HG03159 (cell line): ENCODE measurements around the gene DHRS1.
"Not testable (repeated sequence)": the region's sequence is repeated elsewhere in the genome, so short reads cannot be mapped to it uniquely, and the experiment has no call there.

Experiments used
- ATAC-seq: cut with Tn5 transposase; IDR thresholded peaks from one replicate; pipeline ENCODE4 v1.9.1; 2021; ENCODE audit warnings: mild to moderate bottlenecking, moderate library complexity; ENCODE audit not compliant: unreplicated experiment

The DHRS1 gene

DNA sequence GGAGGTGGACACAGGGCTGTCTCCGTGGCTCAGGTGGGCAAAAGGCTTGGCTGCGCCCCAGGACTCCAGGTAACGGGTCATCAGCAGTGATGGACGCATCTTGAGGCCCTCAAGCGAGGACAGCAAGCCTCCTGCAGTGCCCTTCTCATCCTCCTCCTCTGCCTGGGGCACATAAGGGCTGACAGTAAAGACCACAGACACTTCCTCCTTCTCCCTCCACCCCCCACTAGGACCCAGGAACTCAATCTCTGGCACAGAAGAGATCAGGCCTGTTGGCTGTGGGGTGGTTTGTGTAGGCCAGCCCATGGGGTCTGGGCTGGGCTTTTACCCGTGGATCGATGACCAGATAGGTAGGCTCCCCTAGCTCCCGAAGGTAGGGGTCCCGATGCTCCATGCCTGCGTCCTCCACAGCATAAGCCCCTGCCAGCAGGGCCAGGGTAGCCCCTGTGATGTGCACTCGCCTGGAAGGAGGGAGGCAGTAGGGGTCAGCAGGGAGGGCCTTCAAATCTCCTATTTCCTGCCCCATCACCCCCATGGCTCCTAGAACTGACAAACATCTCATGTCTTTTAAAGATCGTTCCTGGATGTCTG lies 29.6 kb upstream of the DHRS1 start:
- no peak for ATAC-seq

DNA sequence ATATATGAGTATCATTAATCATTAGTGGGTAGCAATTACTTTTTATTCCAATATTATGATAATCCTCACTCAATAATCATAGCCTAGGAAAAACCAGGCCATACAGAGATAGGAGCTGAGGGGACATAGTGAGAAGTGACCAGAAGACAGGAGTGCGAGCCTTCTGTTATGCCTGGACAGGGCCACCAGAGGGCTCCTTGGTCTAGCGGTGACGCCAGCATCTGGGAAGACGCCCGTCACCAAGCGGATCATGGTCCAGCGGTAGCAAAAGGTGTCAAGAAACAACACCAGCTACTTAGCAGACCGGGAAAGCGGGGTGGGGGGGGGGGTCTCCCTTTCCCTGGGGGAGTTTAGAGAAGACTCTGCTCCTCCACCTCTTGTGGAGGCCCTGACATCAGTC lies 28.3 kb upstream of the DHRS1 start:
- ATAC-seq = not testable (repeated sequence)

DNA sequence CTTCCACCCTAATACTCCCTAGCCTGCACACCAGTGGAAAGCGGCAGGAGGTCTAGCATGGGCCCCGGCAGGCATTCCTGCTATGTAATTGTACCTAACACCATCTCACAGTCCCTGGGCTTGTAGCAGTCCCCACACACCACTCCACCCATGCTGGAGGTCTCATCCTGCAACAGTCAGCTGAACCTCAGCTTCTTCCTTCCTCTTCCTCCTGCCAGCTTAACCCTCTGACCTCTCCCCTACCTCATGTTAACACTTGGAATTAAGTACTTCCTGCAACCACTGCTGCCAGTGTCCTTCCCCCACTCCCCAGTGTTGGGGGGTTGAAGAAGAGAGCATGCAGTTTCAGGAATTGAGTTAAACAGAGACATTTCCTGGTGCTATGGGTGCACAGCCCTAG lies 27.7 kb upstream of the DHRS1 start:
- no peak for ATAC-seq

DNA sequence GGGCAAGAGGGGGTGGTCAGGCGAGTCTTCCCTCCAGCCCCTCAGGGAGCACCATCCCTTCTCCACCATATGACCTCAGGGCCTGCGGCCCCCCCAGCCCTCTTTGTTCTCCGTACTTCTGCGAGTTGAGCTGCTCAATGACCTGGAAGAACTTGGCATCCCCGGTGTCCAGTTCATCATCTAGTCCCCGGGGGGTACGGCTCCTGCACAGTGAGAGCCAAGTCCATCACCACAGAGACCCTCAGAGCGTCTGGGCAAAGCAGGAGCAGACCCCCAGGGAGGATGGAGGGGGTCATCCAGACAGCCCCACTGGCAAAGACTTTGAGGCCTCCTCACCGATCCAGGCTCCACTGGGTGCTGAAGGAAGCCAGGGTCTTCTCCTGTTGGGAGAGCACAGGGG lies 26.4 kb upstream of the DHRS1 start:
- ATAC-seq = no peak

DNA sequence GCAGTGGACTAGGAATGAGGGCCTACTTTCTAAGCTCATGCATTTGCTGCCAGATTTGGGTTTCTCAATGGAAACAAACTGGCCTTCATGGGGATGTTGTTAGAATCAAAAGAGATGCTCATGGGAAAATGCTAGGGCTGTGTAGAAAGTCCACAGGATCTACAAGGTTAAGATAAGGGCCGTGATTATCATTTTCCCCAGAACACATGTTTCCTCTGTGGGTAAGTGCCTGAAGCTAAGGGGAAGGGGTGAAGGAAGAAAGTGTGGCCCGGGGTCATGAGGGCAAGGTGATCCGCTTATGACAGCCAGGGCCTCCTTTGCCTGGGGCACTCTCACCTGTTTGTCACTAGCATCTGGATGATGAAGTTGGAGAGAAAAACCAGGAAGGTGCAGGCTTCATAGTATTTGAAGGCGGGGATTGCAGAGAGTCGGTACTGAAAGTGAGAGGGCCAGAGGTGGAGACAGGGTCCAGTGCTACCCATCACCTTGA lies 25.5 kb upstream of the DHRS1 start:
- ATAC-seq = no peak

DNA sequence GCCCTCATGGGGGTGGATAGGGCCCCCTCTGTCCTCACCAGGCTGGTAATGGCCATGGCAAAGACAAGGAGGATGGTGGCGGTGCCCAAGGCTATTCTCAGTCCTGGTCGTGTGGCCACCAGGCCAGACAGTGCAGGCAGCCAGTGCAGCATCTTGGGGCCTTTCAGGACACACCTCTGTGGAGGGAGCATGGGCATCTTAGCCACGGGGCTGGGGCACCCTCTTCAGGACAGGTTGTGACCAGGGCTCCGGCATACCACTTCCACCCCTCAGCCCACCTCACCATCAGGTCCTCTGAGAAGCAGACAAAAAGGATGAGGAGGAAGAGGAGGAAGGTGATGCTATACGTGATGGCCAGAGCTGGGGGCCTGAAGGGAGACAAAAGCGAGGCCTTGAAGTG lies 24.4 kb upstream of the DHRS1 start:
- ATAC-seq = no peak

DNA sequence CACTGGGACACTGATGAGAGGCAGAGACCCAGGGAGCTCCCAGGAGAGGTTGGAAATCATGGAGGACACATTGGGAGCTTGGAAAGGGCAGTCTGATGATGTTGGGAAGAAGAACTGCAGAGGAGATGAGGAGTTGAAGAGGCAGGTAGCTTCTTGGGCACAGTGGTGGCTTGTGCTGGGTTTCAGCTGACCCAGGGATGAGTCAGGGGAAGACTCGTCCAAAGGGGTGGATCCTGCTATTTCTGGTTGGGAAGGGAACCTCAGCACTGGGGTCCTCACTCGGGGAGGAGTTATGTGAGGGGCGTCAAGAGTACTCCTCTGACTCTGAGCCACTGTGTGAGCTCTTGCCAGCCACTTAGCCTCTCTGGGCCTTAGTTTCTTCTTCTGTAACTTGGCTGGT lies 23.8 kb upstream of the DHRS1 start:
- no peak for ATAC-seq

DNA sequence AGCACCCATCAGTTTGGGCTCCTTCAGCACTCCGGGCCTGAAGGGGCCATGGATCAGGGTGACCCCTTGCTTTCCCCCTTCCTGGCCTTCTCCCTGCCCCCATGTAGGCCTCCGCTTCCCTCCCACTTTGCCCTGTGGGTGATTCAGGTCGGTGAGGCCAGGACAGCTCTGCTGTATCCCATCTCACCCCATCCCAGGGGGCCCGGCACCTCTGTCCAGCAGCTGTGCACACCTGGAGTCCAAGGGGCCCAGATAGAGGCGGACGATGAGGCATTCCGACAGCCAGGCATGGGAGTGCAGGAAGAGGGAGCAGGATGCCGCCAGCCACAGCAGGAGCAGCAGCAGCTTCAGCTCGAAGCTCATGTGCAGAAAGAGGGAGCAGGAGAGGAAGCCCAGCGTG lies 23.1 kb upstream of the DHRS1 start:
- ATAC-seq = no peak

DNA sequence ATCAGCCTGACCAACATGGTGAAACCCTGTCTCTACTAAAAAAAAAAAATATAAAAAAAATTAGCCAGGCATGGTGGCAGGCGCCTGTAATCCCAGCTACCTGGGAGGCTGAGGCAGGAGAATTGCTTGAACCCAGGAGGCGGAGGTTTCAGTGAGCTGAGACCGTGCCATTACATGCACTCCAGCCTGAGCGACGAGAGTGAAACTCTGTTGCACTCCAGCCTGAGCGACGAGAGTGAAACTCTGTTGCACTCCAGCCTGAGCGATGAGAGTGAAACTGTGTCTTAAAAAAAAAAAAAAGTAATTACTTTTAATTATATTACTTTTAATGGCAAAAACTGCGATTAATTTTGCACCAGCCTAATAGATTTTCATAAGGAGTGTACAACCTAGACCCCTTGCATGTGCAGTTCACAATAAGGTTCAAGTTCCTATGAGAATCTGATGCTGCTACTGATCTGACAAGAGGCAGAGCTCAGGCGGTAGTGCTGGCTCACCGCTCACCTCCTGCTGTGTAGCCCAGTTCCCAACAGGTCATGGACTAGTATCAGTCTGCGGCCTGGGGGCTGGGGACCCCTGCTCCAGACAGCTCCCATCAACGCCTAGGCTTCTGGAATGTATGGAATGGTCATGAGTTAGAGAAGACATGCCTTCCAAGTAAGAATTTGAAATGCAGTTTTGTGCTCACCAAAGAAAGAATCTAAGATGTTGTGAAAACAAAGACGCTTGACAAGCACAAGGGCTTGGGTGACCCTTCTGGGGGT lies 21.8 kb upstream of the DHRS1 start:
- ATAC-seq = no peak

DNA sequence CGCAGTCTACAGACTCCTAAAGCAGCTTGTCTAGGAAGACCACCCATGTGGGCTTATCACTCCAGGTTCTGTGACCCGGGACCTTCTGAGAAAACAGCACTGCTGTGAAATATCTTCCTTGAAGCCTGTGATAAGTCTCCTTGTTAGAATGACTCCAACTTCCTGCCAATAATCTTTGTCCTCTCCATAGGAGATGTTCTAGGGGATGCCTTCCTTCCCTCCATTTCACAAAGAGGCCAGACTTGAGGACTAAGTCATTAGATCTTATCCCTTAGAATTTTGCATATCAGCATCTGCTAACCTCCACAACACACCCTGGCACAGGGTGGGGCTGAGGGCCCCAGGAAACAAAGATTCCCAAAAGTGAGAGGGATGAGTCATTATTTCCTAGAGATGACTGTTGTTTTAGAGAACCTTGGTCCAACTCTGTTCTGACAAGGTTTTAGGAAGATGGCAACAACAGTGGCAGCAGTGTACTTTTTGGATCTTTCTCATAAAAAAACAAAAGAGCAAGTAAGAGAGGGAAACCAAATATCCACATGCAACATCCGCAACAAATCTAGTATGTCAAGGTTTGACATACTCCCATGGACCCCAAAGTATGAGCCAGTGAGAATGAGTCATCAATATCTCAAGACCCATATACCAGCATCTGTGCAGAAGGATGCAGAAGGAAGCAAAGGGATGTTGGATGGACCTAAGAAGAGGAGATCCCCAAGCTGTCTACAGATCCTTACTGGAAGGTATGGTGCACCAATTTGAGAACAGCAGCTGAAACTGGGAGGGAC lies 17.8 kb upstream of the DHRS1 start:
- ATAC-seq = no peak

DNA sequence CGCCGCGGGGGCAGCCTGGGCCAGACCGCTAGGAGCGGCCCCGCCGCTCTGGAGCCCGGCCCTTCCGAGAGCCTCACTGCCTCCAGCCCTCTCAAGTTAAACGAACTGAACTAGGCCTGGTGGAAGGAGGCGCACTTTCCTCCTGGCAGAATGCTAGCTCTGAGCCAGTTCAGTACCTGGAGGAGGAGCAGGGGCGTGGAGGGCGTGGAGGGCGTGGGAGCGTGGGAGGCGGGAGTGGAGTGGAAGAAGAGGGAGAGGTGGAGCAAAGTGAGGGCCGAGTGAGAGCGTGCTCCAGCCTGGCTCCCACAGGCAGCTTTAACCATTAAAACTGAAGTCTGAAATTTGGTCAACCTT lies 17.0 kb upstream of the DHRS1 start:
- ATAC-seq = no peak

DNA sequence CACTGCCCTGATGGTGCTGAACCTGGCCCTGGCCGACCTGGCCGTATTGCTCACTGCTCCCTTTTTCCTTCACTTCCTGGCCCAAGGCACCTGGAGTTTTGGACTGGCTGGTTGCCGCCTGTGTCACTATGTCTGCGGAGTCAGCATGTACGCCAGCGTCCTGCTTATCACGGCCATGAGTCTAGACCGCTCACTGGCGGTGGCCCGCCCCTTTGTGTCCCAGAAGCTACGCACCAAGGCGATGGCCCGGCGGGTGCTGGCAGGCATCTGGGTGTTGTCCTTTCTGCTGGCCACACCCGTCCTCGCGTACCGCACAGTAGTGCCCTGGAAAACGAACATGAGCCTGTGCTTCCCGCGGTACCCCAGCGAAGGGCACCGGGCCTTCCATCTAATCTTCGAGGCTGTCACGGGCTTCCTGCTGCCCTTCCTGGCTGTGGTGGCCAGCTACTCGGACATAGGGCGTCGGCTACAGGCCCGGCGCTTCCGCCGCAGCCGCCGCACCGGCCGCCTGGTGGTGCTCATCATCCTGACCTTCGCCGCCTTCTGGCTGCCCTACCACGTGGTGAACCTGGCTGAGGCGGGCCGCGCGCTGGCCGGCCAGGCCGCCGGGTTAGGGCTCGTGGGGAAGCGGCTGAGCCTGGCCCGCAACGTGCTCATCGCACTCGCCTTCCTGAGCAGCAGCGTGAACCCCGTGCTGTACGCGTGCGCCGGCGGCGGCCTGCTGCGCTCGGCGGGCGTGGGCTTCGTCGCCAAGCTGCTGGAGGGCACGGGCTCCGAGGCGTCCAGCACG lies 16.4 kb upstream of the DHRS1 start:
- no peak for ATAC-seq

DNA sequence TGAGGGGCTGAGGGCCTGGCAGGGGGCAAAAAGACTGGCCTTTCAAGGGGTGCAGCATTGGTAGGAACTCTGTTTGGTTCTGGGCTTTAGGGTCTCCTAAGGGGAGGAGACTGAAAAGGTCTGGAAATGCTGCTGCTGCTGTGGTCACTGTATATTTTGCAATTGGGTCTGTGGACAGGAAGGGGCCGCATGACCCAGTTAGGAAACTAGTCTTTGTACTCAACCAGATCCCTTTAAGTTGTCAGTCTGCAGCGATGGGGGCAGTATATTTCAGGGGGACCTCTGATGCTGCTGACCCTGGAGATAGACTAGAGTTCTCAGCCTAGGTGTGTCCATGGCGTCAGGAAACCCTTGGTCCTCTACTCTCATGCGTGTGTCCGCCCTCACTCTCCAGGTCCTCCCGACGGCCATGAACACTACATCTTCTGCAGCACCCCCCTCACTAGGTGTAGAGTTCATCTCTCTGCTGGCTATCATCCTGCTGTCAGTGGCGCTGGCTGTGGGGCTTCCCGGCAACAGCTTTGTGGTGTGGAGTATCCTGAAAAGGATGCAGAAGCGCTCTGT lies 15.7 kb upstream of the DHRS1 start:
- ATAC-seq = no peak

DNA sequence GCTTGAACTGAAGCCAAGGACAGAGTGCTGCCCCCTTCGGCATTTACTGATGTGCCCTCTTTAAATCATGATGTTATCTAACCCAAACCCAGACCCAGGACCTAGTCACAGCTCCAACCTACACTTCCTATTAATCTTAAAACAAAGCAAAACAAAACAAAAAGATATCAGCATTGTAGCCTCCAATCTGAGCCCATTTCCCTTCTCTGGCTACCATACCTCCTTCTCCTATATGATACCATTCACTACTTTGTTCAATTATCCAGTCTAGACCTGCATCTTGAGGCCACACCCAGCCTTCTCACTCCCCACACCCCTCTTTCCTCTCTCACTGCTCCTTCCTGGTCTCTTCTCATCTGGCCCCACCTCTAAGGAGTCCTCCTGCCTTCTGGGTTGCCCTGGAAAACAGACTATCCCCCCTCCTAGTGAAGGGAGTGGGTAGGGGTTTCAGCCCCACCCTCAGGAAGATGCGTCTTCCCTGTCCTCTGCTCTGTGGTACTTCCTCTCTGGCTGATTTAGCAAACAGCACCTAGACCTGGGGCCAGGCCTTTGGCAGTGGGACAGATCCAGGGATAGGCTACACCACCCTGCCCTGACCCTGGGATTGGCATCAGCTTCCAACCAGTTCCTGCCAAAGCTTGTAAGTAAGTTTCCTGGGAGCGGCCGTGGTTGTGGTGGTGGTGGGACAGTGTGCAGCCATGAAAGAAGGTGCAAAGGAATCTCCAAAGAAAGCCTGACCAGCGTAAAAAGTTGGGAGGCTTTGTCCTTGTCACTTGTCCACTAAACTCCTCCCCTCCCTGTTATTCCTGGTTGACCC lies 15.0 kb upstream of the DHRS1 start:
- no peak for ATAC-seq

DNA sequence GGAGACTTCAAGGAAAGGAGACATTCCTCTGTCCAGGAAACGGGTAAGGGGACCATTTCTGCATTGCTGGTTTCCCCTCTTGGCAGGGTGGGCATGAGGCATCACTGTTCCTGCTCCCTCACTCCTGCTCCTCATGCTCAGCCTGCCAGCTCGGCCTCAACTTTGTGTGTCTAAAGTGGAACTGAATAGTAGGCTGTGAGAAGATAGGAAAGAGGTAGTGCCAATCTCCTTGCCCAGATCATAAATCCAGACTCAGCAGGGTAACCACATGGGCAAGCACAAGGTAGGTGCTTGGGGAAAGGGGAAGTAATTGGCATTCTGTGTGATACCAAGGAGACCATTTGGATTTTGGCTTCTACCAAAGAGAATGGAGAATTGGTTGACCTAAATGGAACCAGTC lies 14.3 kb upstream of the DHRS1 start:
- ATAC-seq = no peak

DNA sequence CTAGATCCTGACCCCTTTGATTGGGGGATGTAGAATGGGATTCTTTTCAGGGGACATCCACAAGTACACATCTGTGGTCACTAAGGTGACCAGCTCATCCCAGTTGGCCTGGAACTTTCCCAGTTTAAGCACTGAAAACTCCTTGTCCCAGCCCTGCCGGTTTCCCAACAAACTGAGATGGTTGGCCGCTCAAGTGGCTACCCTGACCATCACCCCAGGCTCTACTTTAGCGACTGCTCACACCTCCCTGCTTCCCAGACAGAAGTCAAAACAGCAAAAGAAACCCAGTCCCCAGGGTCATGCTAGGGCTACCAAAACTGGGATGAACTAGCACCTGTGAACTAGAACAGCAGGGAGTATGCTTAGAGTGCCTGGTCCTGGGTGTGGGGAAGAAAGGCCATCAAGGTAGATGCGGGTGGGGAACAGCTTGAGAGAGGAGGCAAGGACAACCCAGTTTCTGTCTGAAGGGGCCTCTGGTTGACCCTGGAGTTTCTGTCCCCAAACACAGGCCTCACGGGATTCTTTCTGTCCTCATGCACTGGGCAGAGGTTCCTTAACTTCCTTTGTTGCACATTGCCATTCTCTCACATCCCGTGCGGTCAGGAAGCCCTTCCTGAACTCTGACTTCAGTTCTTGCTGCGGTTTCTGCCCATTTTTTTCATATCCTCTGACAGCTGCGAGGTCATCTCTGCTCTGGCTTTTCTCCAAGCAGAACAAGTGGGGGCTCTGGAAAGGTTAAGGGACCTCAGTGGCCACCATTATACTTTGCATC lies 13.3 kb upstream of the DHRS1 start:
- no peak for ATAC-seq

DNA sequence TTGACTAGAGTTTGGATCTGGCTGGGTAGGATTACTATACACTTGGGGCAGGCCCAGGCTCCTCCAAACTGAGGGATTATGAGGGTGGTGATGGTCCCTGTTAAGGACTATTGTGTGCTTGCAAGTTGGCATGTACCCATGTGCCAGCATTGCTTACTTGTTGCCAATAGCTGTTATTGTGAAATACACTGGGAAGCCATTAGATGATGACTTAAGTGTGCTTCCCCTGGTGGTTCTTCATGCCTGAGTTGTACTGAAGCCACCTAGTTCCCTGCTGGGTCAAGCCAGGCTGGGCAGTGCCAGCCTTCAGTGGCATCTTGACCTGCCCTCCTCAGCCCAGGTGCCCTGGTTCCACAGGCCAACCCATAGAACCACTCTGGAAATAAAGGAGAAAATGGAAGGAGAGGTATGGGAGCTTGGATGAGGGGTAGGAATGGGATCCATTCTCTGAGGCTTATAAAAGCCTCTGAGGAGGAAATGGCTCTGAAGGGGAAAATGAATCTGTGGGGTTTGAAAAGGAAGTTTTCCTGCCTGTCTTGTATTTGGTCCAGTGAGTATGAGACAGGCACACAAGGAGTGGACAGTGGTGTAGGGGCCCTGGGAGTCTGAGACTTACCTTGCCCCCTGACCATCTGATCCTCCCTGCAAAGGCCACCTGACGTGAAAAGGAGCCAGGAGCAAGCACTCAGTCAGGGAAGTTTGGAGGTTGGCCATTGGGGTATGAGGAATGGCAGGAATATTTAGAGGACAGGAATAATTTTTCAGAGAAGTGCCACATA lies 12.4 kb upstream of the DHRS1 start:
- no peak for ATAC-seq
